ENCODE data around the gene IMMP2L.

The IMMP2L gene

DNA sequence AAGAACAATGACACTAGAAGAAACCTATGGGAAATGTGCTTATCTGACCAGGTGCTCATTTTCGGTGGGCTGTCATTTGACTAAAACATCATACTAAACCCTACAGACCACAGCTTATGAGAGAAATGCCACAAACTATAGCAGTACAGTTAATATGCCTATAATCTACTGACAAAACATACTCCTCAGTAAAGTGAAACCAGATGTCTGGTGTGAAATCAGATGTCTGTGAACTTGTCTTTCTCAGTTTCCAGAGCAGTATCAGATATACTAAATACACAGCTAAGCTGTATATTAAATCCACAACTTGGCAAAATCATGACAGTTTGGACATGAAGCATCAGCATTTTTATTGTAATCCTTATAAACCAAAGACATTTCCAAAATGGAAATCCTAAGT lies 3.3 kb downstream of the IMMP2L start:
- DNase-seq (ENCODE audit: low read depth): peak; percentile 33
- H3K4me3 ChIP-seq (ENCODE audit: control insufficient read depth, low read depth, low read length): no peak overlapping the region
- TF ChIP-seq, protein P1, sequence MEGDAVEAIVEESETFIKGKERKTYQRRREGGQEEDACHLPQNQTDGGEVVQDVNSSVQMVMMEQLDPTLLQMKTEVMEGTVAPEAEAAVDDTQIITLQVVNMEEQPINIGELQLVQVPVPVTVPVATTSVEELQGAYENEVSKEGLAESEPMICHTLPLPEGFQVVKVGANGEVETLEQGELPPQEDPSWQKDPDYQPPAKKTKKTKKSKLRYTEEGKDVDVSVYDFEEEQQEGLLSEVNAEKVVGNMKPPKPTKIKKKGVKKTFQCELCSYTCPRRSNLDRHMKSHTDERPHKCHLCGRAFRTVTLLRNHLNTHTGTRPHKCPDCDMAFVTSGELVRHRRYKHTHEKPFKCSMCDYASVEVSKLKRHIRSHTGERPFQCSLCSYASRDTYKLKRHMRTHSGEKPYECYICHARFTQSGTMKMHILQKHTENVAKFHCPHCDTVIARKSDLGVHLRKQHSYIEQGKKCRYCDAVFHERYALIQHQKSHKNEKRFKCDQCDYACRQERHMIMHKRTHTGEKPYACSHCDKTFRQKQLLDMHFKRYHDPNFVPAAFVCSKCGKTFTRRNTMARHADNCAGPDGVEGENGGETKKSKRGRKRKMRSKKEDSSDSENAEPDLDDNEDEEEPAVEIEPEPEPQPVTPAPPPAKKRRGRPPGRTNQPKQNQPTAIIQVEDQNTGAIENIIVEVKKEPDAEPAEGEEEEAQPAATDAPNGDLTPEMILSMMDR (conservative IDR thresholded peaks at IDR 0.05; ENCODE audit: control insufficient read depth, insufficient read depth, low read depth, low read length): no peak

DNA sequence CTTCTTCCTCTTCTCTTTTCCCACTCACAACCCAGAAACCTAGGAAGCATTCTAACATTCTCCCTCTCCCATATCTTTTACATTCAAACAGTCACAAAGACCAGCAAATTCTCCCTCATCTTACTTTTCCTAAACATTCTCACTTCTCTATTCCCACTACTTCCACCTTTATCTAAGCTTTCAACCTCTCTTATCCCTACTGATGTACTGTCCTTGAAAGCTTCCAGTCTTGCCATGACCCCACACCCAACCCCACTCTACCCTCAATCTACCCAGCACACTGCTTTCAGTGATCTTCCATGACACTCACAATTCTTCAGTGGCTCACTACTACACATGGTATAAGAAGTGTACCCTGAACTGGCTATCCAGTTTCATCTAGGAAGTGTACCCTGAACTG lies 5.3 kb downstream of the IMMP2L start:
- TF ChIP-seq, protein P1 (conservative IDR thresholded peaks at IDR 0.05; ENCODE audit: control insufficient read depth, insufficient read depth, low read depth, low read length): no peak

DNA sequence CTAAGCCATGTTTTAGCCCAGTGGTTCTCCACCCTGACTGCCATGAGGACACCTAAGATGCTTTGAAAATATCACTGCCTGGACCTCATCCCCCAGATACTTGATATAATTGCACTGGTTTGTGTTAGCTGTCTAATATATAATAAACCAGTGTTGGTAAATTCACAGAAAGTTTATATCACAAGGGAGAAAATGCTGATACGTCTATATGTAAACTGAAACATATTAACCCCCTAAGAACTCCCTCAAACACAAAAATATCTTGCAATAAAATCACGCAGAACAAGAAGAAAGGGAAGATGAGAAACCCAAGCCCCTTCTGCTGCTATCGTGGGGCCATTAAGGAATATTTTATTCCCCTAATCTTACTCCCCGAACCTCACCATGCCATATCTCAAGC lies 8.2 kb downstream of the IMMP2L start:
- no peak overlapping the region for H3K4me3 ChIP-seq (ENCODE audit: control insufficient read depth, low read depth, low read length)
- TF ChIP-seq, protein P1 (conservative IDR thresholded peaks at IDR 0.05; ENCODE audit: control insufficient read depth, insufficient read depth, low read depth, low read length): no peak
- no peak for DNase-seq (ENCODE audit: low read depth)

More for the DNA sequence above, 5.3 kb downstream of the IMMP2L start:
- no peak for DNase-seq (ENCODE audit: low read depth)
- no peak overlapping the region for H3K4me3 ChIP-seq (ENCODE audit: control insufficient read depth, low read depth, low read length)

DNA sequence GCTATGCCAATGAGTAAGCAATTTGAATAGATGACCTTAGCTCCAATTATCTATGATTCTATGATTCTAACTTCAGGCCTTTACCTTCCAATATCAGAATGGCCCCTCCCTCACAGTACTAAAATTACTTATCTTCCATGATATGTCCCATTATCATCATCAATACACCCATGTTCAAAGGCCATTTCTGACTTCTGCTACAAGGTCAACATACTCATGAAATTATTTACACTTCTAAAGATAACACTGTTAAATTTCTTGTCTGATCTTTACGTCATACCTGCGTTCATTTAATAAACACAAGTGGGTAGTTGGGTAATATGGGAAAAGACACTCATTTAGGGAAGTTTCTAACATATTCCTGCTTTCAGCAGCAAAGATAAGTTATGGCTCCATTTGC lies 21.2 kb downstream of the IMMP2L start:
- DNase-seq (ENCODE audit: low read depth): no peak
- TF ChIP-seq, protein P1 (conservative IDR thresholded peaks at IDR 0.05; ENCODE audit: control insufficient read depth, insufficient read depth, low read depth, low read length): no peak

DNA sequence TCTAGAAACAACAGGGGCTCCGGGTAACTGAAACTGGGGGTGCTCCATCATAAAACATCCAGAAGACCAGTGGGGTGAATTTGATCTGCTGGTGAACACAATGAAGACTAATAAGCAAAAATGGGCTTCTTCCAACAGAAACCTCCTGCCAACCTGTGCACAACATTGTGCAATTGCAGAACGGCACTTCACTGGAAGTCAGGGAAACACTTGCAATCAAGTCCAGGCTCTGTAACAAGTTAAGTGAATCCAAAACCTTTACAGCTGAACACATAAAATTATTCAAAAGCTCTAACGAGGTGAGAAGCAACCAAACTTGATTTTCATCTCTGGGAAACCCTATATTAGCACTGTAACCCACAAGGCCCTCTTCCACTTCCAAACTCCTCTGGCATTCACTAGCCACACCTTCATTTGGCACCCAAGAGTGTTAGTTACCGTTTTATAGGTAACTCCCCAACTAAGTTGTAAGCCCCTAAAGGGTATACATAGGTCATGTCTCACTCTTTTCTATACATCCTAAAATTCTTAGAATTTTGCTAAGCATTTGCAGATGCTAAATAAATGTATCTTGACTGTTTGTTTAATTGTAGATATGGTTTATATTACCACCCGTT lies 22.0 kb downstream of the IMMP2L start:
- TF ChIP-seq, protein P1 (conservative IDR thresholded peaks at IDR 0.05; ENCODE audit: control insufficient read depth, insufficient read depth, low read depth, low read length): no peak
- DNase-seq (ENCODE audit: low read depth): no peak
- H3K4me3 ChIP-seq (ENCODE audit: control insufficient read depth, low read depth, low read length): no peak overlapping the region

More for the DNA sequence above, 21.2 kb downstream of the IMMP2L start:
- no peak overlapping the region for H3K4me3 ChIP-seq (ENCODE audit: control insufficient read depth, low read depth, low read length)

DNA sequence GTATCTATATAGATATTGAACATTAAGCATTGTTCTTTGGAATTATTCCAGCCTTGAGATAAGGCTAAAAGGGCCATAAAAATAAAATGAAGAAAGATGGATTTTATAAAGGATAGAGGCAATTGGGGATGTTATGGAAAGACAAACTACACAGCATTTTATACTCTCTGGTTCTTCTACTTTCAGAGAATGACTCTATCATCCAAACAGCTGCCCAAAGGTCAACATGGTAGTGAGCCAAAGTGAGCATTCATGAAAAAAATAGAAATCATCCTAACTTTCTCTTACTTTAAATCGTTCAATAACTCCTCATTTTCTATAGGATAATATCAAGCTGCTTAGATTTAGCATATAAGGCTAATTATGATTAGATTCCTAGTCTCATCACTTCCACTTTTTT lies 25.2 kb downstream of the IMMP2L start:
- DNase-seq (ENCODE audit: low read depth): no peak
- no peak overlapping the region for H3K4me3 ChIP-seq (ENCODE audit: control insufficient read depth, low read depth, low read length)
- TF ChIP-seq, protein P1 (conservative IDR thresholded peaks at IDR 0.05; ENCODE audit: control insufficient read depth, insufficient read depth, low read depth, low read length): no peak
